Measurements from ENCODE around the gene GIMAP5.
"Not testable (repeated sequence)": the region's sequence is repeated elsewhere in the genome, so short reads cannot be mapped to it uniquely, and the experiment has no call there.

Gene GIMAP5

DNA sequence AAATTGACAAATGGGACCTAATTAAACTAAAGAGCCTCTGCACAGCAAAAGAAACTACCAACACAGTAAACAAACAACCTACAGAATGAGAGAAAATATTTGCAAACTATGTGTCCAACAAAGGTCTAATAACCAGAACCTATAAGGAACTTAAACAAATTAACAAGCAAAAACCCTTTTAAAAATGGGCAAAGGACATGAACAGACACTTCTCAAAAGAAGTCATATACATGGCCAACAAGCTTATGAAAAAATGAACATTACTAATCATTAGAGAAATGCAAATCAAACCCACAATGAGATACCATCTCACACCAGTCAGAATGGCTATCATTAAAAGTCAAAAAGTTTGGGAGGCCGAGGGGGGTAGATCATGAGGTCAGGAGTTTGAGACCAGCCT is 36.9 kb downstream of the GIMAP5 start:
- not testable (repeated sequence) for DNase-seq (ENCODE audit: low spot score)

DNA sequence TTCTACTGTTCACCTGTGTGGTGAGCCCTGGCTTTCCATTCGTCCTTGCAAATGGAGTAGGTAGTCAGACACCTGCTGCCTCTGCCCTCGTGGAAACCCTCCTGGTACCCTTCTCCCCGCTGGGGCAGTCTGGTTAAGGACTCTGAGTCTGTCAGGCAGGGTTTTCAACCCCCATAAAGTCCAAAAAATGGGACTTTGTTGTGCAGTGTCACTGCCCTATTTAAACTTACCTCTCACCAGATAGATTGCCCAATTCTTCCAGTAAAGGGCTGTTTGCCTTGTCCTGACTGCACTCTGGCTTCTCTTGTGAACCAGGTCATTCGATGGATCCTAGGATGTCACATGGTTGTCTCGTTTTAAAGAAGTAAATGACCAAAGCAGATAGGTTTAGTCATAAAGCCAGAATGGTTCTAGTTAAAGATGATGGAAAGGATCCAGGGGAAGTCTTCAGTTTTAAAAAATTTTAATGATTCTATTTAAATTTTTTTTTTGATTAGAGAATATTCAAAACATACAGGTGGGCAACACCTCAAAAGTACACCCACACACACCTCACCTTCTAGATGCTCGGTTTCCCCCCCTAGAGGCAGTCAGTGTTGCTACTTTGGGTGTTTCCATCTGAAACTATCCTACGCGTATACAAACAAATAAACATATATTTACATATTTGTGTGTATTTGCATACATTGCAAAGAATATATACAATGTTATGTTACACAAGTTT is 41.0 kb downstream of the GIMAP5 start:
- DNase-seq (ENCODE audit: low spot score): no peak

DNA sequence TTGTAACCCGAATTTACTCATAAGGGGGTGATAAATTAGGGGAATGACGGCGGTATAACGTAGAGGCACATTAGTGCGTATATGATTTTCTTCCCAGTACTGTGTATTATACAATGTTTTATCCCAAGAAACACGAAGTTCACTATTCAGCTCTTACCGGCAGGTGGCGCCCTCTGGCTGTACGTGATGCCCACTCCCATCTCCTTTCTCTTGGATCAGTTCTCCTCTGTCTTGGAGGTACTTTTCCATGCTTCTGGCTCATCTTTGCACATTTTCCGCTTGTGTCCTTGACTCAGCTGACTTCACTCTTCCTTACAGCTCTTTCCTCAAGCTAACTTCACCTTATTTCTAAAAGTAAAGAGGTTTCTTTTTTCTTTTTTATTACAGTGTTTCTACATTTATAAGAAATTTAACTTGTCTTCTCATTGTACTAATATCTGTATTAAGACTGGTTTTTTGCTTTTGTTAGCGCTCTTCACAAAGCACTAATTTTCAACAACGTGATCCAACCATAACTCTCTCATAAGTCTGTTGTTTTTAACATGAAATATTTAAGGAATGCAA is 41.6 kb downstream of the GIMAP5 start:
- peak; percentile 66 for DNase-seq (ENCODE audit: low spot score)

DNA sequence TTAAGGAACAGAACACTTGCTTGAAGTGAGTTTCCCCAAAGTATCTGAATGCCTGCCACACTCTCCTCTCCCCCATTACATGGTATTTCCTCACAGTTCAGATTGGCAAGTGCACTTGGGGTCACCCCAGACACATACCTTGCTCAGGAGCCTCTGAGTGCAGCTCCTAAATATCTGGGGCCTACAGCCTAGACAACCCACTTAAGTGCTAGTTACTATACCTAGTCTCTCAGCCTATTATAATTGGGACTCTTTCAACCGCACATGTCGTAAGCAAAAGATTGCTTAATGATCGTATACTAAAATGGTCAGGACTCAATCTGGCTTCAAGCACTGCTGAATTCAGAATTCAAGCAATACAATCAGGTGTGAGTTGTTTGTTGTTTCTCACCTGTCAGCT is 43.1 kb downstream of the GIMAP5 start:
- DNase-seq (ENCODE audit: low spot score): no peak

DNA sequence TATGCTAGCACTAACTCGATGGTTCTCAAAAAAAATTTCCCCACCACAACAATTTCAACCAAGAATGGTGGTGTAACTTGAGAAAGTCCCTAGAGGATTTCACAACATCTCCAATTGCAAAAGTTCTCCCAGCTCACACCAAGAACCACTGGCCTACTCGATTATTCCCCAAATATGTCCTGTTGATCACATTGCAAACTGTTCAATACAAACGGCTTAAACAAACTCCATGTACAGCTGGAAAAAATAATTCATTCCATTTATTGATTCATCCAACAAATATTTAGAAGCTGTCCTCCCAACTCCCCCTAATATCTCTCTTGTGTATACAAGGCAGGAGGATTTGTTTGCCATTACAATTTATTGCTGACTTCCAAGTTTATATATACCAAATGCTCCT is 43.9 kb downstream of the GIMAP5 start:
- no peak for DNase-seq (ENCODE audit: low spot score)

DNA sequence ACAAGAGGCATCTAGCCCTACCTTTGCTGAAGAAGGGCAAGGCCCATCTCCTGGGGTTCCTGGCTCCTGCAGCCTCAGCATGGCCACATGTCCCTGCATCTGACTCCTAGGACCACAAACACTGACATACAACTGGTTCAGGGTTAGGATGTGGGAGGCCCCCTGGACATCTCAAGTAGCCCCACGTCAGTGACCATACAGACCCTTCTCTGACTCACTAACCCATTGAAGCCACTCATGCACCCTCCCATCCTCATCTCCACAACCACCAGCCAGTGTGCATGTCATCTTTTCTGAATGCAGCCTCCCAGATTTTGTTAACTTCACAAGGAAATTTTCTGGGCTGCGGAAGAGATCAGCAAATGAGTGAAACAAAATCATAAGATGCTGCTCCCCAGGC is 44.7 kb downstream of the GIMAP5 start:
- no peak for DNase-seq (ENCODE audit: low spot score)

DNA sequence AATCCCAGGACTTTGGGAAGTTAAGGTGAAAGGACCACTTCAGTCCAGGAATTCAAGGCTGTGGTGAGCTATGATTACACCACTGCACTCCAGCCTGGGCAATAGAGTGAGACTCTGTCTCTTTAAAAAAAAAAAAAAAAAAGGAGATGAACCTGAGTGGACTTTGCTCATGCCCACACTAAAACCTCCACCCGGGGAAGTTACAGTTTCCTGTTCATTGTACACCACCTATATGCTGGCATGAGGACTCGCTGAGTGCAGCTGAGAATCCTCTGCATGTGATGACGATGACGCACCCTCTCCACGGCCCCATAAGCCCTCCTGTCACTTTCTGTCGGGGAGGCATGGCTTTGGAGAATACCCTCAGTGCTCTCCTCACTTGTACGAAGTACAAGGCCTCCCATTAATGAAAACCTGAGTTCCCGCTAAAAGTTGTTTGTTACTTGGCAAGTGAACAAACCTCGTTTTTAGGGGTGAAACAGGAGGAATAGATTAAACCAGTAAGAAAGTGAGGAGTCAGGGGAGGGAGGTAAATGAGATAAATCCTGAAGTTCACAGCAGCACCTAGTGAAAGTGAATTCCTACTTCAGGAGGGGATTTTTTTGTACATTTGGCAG is 47.0 kb downstream of the GIMAP5 start:
- DNase-seq (ENCODE audit: low spot score): no peak

DNA sequence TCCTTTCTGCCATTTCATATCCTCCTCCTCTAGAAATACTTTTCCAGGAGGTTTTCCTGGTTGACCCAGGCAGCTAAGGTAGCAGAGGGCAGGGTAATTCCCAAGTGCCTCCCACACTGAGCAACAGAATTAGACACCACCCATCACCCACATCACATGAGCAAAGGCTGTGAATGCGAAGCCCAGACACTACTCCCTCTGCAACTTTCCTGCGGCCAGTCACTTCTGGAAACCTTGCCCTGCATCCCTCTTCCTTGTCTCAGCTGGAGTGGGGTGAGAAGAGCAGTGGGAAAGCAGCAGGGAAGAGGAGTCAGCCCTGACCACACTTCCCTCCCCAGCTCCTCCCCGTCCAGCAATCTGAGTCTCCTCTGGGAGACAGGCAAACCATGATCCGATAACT is 47.7 kb downstream of the GIMAP5 start:
- no peak for DNase-seq (ENCODE audit: low spot score)

DNA sequence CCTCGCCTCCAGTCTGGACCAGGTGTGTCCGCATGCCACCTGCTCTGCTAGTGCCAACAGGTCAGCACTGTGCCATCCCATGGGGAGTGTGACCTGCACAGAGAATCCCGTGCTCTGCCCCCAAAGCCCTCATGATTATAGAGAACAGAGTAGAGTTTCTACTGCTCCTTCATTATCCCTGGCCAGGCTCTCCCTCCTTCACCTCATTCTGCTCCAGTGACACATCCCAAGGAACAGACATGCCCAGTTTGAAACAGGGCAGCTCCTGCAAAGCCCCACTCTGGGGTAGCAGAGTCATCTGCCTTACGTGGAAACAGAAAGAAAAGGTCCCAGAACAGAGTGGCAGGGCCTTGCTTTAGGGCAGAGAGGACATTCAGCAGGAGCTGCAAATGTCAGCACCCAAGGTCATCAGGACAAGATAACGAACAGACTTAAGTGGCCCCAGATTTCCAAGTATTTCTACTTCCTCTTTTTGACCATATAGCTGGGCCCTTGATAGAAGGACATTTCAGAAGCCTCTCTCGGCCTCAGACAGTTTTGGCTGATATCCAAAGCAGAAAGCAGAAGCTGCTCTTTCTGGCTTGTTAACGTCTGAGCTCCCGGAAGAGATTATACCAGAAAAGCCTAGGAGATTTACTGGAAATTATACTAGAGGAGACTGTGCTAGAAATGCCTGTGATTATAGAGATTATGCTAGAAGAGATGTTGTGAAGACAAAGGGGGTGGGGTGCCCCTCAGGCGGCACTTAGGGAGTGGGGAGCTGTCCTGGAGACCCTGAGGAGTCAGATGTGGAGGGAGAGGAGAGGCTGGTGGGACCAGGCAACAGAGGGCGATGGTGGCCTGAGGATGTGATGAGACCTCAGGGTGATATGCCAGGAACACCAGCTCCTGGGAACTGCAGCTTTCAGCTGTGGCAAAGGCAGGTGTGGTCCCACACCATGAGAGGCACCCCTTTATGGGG is 50.4 kb downstream of the GIMAP5 start:
- DNase-seq (ENCODE audit: low spot score): no peak

DNA sequence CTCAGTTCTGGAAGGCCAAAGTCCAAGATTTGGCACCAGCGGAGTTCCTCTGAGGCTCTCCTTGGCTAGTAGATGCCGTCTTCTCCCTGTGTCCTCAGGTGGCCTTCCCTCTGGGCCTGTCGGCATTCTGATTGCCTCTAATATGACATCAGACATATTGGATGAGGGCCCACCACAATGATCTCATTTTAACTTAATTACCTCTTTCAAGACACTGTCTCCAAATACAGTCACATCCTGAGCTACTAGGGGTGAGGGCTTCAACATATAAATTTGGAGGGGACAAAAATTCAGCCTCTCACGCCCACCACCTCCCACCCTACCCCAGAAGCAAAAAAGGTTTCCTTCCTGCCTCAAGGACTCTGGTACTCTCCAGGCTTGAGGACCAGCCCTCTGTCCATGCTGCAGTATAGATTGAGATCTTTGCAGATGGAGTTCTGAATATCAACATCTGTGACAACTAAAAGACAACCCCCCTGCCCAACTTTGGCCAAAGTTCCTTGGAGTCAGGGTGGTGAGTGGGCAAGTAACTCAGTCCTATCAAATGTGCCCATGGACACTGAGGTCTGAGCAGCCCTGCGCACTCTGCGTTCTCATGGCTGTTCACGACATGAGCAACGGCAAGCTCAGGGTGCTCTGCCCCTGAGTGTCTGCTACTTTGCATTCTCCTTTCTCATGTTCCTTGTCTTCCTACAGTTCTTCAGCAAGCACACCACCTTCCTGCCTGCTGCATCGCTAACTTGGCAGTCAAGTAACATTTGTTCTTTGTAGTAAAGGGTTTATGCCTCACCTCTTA is 51.5 kb downstream of the GIMAP5 start:
- DNase-seq (ENCODE audit: low spot score): no peak

DNA sequence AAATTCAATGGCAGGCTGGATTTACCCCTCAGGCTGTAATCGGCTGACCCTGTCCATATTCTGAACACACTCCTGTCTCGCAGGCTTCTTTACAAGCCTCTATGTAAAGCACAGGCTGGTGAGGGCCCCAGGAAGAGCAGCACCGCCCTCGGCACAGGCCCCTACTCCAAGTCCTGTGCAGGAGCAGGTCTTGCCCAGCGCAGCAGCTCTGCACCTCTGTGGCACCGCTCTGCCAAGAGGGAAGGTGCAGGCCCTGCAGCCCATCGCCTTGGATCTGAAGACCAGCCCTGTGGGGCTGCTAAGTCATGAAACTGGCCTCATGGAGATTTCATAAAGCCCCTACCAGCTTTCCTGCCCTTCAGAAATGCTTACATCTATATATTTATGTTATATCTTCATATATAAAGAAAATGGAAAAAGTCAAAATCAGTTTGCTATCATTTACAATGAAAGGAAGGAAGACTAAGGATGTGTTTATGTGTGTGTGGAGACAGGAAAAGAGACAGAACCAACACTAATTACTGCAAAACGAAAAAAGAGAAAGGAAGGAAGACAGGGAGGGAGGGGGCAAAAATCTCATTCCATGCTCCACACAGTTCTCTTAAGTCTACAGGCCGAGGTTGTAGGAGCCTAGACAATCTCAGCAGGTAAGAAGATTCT is 53.3 kb downstream of the GIMAP5 start:
- DNase-seq (ENCODE audit: low spot score): no peak

DNA sequence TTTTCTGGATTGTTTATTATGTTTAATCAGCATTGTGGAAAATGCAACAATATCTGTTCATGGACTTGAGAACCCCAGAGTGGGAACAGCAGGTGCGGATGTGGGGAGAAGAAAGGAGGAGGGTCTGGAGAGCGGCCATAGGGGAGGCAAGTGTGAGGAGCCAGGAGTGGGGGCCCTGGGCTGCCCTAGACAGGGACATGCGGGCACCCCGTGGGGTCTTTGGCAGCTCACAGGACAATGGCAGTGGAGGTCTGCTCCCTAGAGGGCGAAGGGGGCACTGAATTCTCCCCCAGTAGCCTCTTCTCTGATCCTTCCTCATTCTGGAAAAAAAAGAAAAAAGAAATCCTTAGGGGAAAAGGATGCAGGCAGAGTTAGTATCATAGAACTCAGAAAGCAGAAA is 54.1 kb downstream of the GIMAP5 start:
- DNase-seq (ENCODE audit: low spot score): no peak

DNA sequence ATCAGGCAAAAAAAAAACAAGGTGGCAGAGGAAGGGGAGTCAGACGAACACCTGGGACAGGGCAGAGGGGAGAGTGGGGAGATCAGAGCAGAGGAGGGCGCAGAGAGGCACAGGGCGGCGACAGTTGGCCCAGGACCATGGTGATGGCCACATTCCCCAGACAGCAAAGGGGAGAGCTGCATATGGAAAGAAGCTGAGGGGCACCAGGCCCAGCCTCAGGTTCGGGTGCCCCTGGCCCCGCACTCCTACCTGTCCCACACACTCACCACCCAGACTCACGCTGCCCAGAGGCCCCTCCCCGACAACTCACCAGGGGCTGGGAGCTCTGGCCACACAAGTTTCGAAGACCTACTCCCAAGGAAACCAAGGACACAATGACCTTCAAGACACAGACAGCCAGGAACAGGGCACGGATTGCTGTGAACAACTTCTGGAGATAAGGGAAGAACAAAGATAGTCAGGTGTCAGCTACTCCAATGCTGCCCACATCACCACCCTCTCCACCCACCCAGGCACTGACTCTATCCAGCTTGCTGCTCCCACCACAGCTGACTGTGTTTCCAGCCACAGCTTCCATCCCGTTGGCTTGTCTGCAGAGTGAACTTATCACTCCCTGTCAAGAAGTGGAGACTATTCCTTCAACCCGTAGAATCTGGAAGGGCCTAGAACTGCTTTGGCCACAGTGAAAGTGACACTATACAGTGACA is 54.7 kb downstream of the GIMAP5 start:
- no peak for DNase-seq (ENCODE audit: low spot score)

Measured in AG08396 (cell line).